Endothelial cell of umbilical vein (primary cell): ENCODE results near the gene OCIAD1. TPM values are rescaled to one million over a fixed set of nuclear protein-coding genes. Genes with fewer than 3 reads are reported as not detected.

Experiments used
- BruUV-seq: library from RNA; stranded (reverse); fragments of 400-500 nt; replicated peaks from 2 replicates; lab custom pipeline; 2021; lab: Mats Ljungman, UMichigan
- CTCF ChIA-PET: fragments of 300-600, 350-600 bp; sonication (Branson Sonifier 250); formaldehyde crosslinking; loops from one replicate; lab custom pipeline; 2021; ENCODE audit warnings: antibody characterized with exemption, inconsistent platforms; lab: Charles Lee
- POLR2A ChIA-PET: fragments of 300-600, 350-600 bp; sonication (Branson Sonifier 250); formaldehyde crosslinking; loops from one replicate; lab custom pipeline; 2021; ENCODE audit warnings: antibody characterized with exemption, inconsistent platforms; lab: Charles Lee
- DNase-seq: peaks from one replicate; pipeline ENCODE4 v3.0.0-alpha.2; 2011; ENCODE audit warnings: low read depth, low spot score
- FAIRE-seq: peaks from 2 replicates; lab custom pipeline; 2011; peaks lifted over from hg19 to GRCh38; lab: Jason Lieb, UNC
- H2AFZ ChIP-seq: 2 replicates; pipeline ENCODE4 v1.6.0; 2012; ENCODE audit warnings: low read depth, low read length, control low read depth, inconsistent platforms
- H3K27ac ChIP-seq: 2 replicates; pipeline ENCODE4 v1.5.1; 2011; ENCODE audit warnings: low read depth, mild to moderate bottlenecking, control low read depth, low read length, moderate library complexity; ENCODE audit not compliant: insufficient read depth
- H3K27me3 ChIP-seq, 2 experiments: 2 replicates each; pipeline versions ENCODE4 v1.6.0 to v1.6.1; 2011; ENCODE audit warnings: low read length in 2 of 2, mixed read lengths in 1 of 2; ENCODE audit not compliant: control insufficient read depth in 2 of 2, insufficient read depth in 2 of 2
- H3K36me3 ChIP-seq, 2 experiments: 2 replicates in 1 of 2; 3 replicates in 1 of 2; pipeline ENCODE4 v1.5.1; 2011; ENCODE audit warnings: low read length in 2 of 2, mild to moderate bottlenecking in 1 of 2, moderate library complexity in 1 of 2; ENCODE audit not compliant: control insufficient read depth in 2 of 2, insufficient read depth in 2 of 2; ENCODE audit errors: extremely low read depth in 1 of 2
- H3K4me1 ChIP-seq: 3 replicates; pipeline ENCODE4 v1.5.1; 2011; ENCODE audit warnings: mild to moderate bottlenecking, low read length; ENCODE audit not compliant: control insufficient read depth, insufficient read depth; ENCODE audit errors: extremely low read depth
- H3K4me2 ChIP-seq: 2 replicates; pipeline ENCODE4 v1.6.1; 2011; ENCODE audit warnings: low read length, control low read depth, mixed read lengths; ENCODE audit not compliant: insufficient read depth
- H3K4me3 ChIP-seq, 3 experiments: fragments of 200-600 bp in 1 of 3; sonication (generic), shearing (Covaris generic) in 1 of 3; replicated peaks in 1 of 3; 2 replicates each; pipeline ENCODE4 v1.5.1; 2011 to 2016; ENCODE audit warnings: control low read depth in 3 of 3, low read length in 3 of 3, mild to moderate bottlenecking in 2 of 3, inconsistent platforms in 1 of 3, low read depth in 1 of 3, moderate library complexity in 1 of 3; ENCODE audit not compliant: insufficient read depth in 1 of 3
- H3K79me2 ChIP-seq: 2 replicates; pipeline ENCODE4 v1.6.0; 2012; ENCODE audit warnings: low read length, inconsistent platforms; ENCODE audit not compliant: control insufficient read depth, insufficient read depth
- H3K9ac ChIP-seq: replicated peaks from 2 replicates; pipeline ENCODE3; 2011; ENCODE audit warnings: low read length, control low read depth; ENCODE audit not compliant: insufficient read depth; ENCODE audit errors: extremely low read depth
- H3K9me1 ChIP-seq: replicated peaks from 3 replicates; pipeline ENCODE4 v1.6.0; 2011; ENCODE audit warnings: mild to moderate bottlenecking, low read length; ENCODE audit not compliant: control insufficient read depth, insufficient read depth; ENCODE audit errors: extremely low read depth
- H3K9me3 ChIP-seq: replicated peaks from 2 replicates; pipeline ENCODE4 v1.5.1; 2012; ENCODE audit warnings: low read length, inconsistent platforms; ENCODE audit not compliant: control insufficient read depth, insufficient read depth
- H4K20me1 ChIP-seq: replicated peaks from 2 replicates; pipeline ENCODE3; 2011; ENCODE audit warnings: mild to moderate bottlenecking, low read length; ENCODE audit not compliant: control insufficient read depth, insufficient read depth; ENCODE audit errors: extremely low read depth
- CTCF ChIP-seq, 2 donors: IDR thresholded peaks; 1 replicate in 1 of 2; 2 replicates in 1 of 2; pipeline ENCODE4 v1.5.1; 2011; ENCODE audit warnings: low read length in 2 of 2, mild to moderate bottlenecking in 2 of 2, moderate library complexity in 2 of 2, control low read depth in 1 of 2, inconsistent platforms in 1 of 2, low read depth in 1 of 2; ENCODE audit not compliant: insufficient read depth in 1 of 2; ENCODE audit errors: extremely low read depth in 1 of 2
- EZH2 ChIP-seq: IDR thresholded peaks from 2 replicates; pipeline ENCODE4 v1.6.1; 2012; ENCODE audit warnings: borderline replicate concordance, low read depth, mild to moderate bottlenecking, moderate library complexity, low read length, inconsistent platforms; ENCODE audit not compliant: severe bottlenecking
- FOS ChIP-seq: IDR thresholded peaks from 2 replicates; pipeline ENCODE4 v1.6.1; 2011; ENCODE audit warnings: mild to moderate bottlenecking, low read length, moderate library complexity, borderline replicate concordance; ENCODE audit not compliant: insufficient read depth
- GATA2 ChIP-seq: IDR thresholded peaks from 2 replicates; pipeline ENCODE4 v1.7.0; 2011; ENCODE audit warnings: low read depth, mild to moderate bottlenecking, moderate library complexity, mixed read lengths, low read length; ENCODE audit not compliant: insufficient read length, insufficient read depth
- JUN ChIP-seq: IDR thresholded peaks from 2 replicates; pipeline ENCODE4 v1.6.1; 2011; ENCODE audit warnings: borderline replicate concordance, low read depth; ENCODE audit not compliant: insufficient read length, insufficient read depth
- MAX ChIP-seq: IDR thresholded peaks from 2 replicates; pipeline ENCODE4 v1.6.1; 2011; ENCODE audit not compliant: insufficient read depth, insufficient read length
- MYC ChIP-seq: IDR thresholded peaks from one replicate; pipeline ENCODE4 v1.6.1; 2011; ENCODE audit warnings: mild to moderate bottlenecking, low read depth, low read length
- POLR2A ChIP-seq: IDR thresholded peaks from 2 replicates; pipeline ENCODE4 v1.6.1; 2012; ENCODE audit warnings: low read depth, mild to moderate bottlenecking, control low read depth, low read length
- POLR2AphosphoS5 ChIP-seq: IDR thresholded peaks from 2 replicates; pipeline ENCODE4 v1.6.1; 2012; ENCODE audit warnings: low read depth, mild to moderate bottlenecking, control low read depth, low read length, moderate library complexity; ENCODE audit not compliant: insufficient read depth
- dilution Hi-C: fragments of 300-500 bp; cut with MboI; formaldehyde crosslinking; loops from one replicate; pipeline ENCODE4 v1.15.0; 2019; ENCODE audit warnings: low sequenced_read_pairs; ENCODE audit not compliant: extremely low pct_ligation_motif_present
- intact Hi-C: fragments of 100-400 bp; cut with micrococcal nuclease; formaldehyde crosslinking; loops from one replicate; pipeline ENCODE4 v1.10.0; 2022
- polyA plus RNA-seq, 4 experiments: library from polyadenylated mRNA; depleted of rRNA in 3 of 4; stranded (reverse) in 3 of 4; unstranded in 1 of 4; fragments of >200 nt; gene quantifications; 2 replicates each; pipeline versions ENCODE4 v1.2.1 to v1.2.3, GENCODE V29; 2011 to 2012; ENCODE audit warnings: missing spikeins in 1 of 4
- total RNA-seq: library from RNA; stranded (reverse); gene quantifications from 2 replicates; pipeline ENCODE4 v1.2.3, GENCODE V29; 2021

OCIAD1 gene
- total and polyA plus RNA-seq, 2 donors (not counting 3 experiments of a cell fraction or from before 2014, with no cell fraction given): 81.7 to 101 TPM

- H3K9ac ChIP-seq: no peak overlapping the region
- no peak overlapping the region for H3K27ac ChIP-seq
- H3K9me1 ChIP-seq: no peaks in the 10 kb centered on the region
- H3K4me1 ChIP-seq: peaks cover 39% of the 10 kb centered on the region
- H3K36me3 ChIP-seq: peaks cover 4 to 19% of the 10 kb centered on the region in 2 experiments
- BruUV-seq: no TSS peak
- DNase-seq (no peak), FAIRE-seq (no peak)
- ChIA-PET POLR2A (no interaction called here), CTCF (interaction anchor here (0.8 kb wide), 1 partner anchor 119 kb away, joined by 3 read pairs; no protein-coding TSS in a partner anchor)
- no peak overlapping the region for H3K4me2 ChIP-seq
- no peaks in the 10 kb centered on the region for H4K20me1 ChIP-seq
- intact Hi-C loops: loop anchor here (5.0 kb wide), 1 partner anchor 40 kb away; no protein-coding TSS in a partner anchor
- no peak overlapping the region for H3K4me3 ChIP-seq
- peaks cover 26% of the 10 kb centered on the region for H3K79me2 ChIP-seq
- no peaks in the 10 kb centered on the region for H3K9me3 ChIP-seq
- TF ChIP-seq JUN (no peak), MAX (no peak), GATA2 (no peak), POLR2AphosphoS5 (no peak), EZH2 (no peak), POLR2A (no peak), FOS (no peak), MYC (no peak), CTCF (IDR thresholded peaks at IDR 0.05; ENCODE audit: extremely low read depth in 1 of 2, insufficient read depth in 1 of 2, low read depth in 1 of 2, low read length in 2 of 2) (no peak)
- H2AFZ ChIP-seq: no peak overlapping the region
- dilution Hi-C loops: no loop called here
- H3K27me3 ChIP-seq: no peaks in the 10 kb centered on the region
Observed at GRCh38 chr4:48902266-48902665, 71.4 kb downstream of the OCIAD1 start.
